ENCODE data around the gene RABGAP1L.
"Not testable (repeated sequence)": the region's sequence is repeated elsewhere in the genome, so short reads cannot be mapped to it uniquely, and the experiment has no call there.

The RABGAP1L gene

DNA sequence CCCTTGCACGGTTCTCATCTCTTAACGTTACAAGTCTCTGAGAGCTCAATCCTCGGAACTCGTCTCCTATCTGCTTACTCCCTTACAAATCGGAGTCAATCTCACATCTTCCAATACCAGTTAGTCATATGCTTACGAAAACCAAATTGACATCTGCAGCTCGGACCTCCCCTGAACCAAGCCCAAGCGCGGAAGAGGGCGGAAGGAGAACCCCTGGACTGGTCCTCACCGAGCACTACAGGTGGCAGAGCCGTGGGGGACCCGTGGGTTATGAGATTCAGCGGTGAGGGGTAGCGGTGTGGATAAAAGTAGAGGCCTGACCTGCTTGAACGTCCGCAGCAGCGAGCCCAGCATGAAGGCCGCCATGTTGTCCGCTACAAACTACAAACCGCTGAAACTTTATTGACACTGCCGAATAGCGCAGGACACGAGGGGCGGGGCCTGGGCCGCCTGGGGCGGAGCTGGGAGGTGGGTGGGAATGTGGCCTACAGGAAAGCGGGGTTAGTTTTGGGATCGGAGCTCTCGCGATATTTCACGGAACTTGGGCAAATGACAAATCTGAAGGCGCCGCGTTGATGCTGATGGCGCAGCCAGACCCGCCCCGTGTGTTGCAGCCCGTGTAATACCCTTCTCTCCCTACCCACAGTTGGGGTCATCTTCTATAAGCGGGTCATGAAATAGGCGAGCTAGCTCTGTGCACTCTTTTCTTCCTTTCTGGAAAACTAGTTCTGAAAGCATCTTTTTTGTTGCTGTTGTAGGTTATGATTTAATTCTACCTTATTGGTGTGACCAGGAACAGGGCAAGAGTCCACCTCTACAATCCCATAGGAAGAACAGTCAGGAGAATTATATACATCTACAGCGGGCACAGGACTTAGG lies 864.0 kb downstream of the RABGAP1L start, which contains the start of gene MRPS14:
TSS of gene MRPS14 (minus strand) at position 383 of the 879 bp plus-strand sequence. CDS start at position 366, 17 bp downstream.
- DNase-seq (ENCODE audit: low spot score), result peak; percentile 91
- TF ChIP-seq, protein P1, sequence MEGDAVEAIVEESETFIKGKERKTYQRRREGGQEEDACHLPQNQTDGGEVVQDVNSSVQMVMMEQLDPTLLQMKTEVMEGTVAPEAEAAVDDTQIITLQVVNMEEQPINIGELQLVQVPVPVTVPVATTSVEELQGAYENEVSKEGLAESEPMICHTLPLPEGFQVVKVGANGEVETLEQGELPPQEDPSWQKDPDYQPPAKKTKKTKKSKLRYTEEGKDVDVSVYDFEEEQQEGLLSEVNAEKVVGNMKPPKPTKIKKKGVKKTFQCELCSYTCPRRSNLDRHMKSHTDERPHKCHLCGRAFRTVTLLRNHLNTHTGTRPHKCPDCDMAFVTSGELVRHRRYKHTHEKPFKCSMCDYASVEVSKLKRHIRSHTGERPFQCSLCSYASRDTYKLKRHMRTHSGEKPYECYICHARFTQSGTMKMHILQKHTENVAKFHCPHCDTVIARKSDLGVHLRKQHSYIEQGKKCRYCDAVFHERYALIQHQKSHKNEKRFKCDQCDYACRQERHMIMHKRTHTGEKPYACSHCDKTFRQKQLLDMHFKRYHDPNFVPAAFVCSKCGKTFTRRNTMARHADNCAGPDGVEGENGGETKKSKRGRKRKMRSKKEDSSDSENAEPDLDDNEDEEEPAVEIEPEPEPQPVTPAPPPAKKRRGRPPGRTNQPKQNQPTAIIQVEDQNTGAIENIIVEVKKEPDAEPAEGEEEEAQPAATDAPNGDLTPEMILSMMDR (IDR thresholded peaks at IDR 0.05; ENCODE audit: extremely low read depth, insufficient read depth, missing control alignments), result no peak
- in situ Hi-C loops (cut with MboI; ENCODE audit: low pct_unique_long_range_greater_than_20kb, low sequenced_read_pairs, unreplicated experiment), result loop anchor here (10.0 kb wide), 1 partner anchor 122 kb away; no protein-coding TSS in a partner anchor

- not testable (repeated sequence) for DNase-seq (ENCODE audit: low spot score)
- in situ Hi-C loops (cut with MboI; ENCODE audit: low pct_unique_long_range_greater_than_20kb, low sequenced_read_pairs, unreplicated experiment), result loop anchor here (10.0 kb wide), 1 partner anchor 121 kb away; no protein-coding TSS in a partner anchor
Observed at GRCh38 chr1:175023922-175024242, 864.6 kb downstream of the RABGAP1L start.

GRCh38 chr1:175024773-175025172 lies 865.5 kb downstream of the RABGAP1L start:
- DNase-seq (ENCODE audit: low spot score), result no peak
- in situ Hi-C loops (cut with MboI; ENCODE audit: low pct_unique_long_range_greater_than_20kb, low sequenced_read_pairs, unreplicated experiment), result loop anchor here (10.0 to 25.0 kb wide), 2 partner anchors 120 to 313 kb away; no protein-coding TSS in a partner anchor
- TF ChIP-seq, protein P1 (IDR thresholded peaks at IDR 0.05; ENCODE audit: extremely low read depth, insufficient read depth, missing control alignments), result no peak

DNA sequence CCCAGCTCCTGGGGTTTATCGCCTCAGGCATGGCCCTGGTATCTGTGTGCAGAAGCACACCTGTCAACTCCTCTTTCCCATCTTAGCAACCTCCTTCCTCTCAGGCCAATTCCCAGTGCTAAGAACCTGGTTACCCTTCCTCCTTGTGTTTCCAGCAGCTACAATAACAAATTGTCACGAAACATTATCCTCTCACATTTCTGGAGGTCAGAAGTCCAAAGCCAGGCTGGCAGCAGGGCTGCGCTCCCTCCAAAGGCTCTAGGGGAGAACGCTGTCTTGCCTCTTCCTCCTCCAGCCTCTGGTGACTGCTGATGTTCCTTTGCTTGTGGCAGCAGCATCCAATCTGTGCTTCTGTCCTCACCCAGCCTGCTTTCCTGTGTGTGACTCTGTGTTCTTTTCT lies 874.6 kb downstream of the RABGAP1L start:
- DNase-seq (ENCODE audit: low spot score), result no peak
- TF ChIP-seq, protein P1 (IDR thresholded peaks at IDR 0.05; ENCODE audit: extremely low read depth, insufficient read depth, missing control alignments), result no peak
- in situ Hi-C loops (cut with MboI; ENCODE audit: low pct_unique_long_range_greater_than_20kb, low sequenced_read_pairs, unreplicated experiment), result loop anchor here (25.0 kb wide), 1 partner anchor 303 kb away; no protein-coding TSS in a partner anchor

GRCh38 chr1:175034775-175035174 lies 875.5 kb downstream of the RABGAP1L start:
- in situ Hi-C loops (cut with MboI; ENCODE audit: low pct_unique_long_range_greater_than_20kb, low sequenced_read_pairs, unreplicated experiment), result loop anchor here (25.0 kb wide), 1 partner anchor 303 kb away; no protein-coding TSS in a partner anchor
- TF ChIP-seq, protein P1 (IDR thresholded peaks at IDR 0.05; ENCODE audit: extremely low read depth, insufficient read depth, missing control alignments), result no peak
- DNase-seq (ENCODE audit: low spot score), result no peak

DNA sequence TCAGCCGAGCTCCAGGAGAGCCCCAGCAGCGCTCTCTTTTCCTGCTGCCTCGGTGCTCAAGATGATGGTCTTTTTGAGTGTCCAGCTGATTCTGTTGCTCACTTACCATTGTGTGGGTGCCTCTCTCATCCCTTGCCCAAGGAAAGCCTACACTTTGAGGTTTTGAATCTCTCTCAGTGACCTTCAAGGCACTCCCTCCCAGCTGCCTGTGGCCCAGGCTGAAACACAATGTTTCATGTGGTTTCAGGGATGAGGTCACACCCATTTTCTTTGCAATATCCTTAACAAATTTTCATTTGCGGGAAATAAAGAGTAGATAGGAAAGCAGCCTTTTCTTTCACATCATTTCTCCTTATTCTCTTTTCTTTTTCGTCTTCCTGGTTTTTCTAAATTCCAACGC lies 876.5 kb downstream of the RABGAP1L start:
- TF ChIP-seq, protein P1 (IDR thresholded peaks at IDR 0.05; ENCODE audit: extremely low read depth, insufficient read depth, missing control alignments), result no peak
- in situ Hi-C loops (cut with MboI; ENCODE audit: low pct_unique_long_range_greater_than_20kb, low sequenced_read_pairs, unreplicated experiment), result loop anchor here (25.0 kb wide), 1 partner anchor 301 kb away; no protein-coding TSS in a partner anchor
- DNase-seq (ENCODE audit: low spot score), result no peak

GRCh38 chr1:175036476-175036875 lies 877.2 kb downstream of the RABGAP1L start:
- in situ Hi-C loops (cut with MboI; ENCODE audit: low pct_unique_long_range_greater_than_20kb, low sequenced_read_pairs, unreplicated experiment), result loop anchor here (25.0 kb wide), 1 partner anchor 301 kb away; no protein-coding TSS in a partner anchor
- no peak for DNase-seq (ENCODE audit: low spot score)
- TF ChIP-seq, protein P1 (IDR thresholded peaks at IDR 0.05; ENCODE audit: extremely low read depth, insufficient read depth, missing control alignments), result no peak
